ENCODE measurements around the gene PTCH1. TPM values are rescaled to one million over a fixed set of nuclear protein-coding genes. Genes with fewer than 3 reads are reported as not detected.

The PTCH1 gene
- total and polyA plus RNA-seq, 2 donors (not counting 1 experiment from before 2014, with no cell fraction given): 3.5 to 13.8 TPM

- Histone ChIP-seq H3K27me3 (replicated peaks in 1 of 4; ENCODE audit: control extremely low read depth in 1 of 4, control insufficient read depth in 3 of 4, insufficient read depth in 4 of 4, low read length in 3 of 4) (no peaks in the 10 kb centered on the region), H2AFZ (ENCODE audit: insufficient read depth, low read depth, low read length, poor library complexity, severe bottlenecking) (no peak overlapping the region), H3K9ac (ENCODE audit: low read length) (no peak overlapping the region), H3K4me3 (ENCODE audit: control extremely low read depth in 1 of 5, extremely low read depth in 1 of 5, insufficient read depth in 1 of 5, low read depth in 2 of 5, low read length in 4 of 5) (no peak overlapping the region), H4K20me1 (ENCODE audit: control insufficient read depth, insufficient read depth, low read length, poor library complexity, severe bottlenecking) (no peaks in the 10 kb centered on the region), H3K36me3 (replicated peaks in 1 of 2; ENCODE audit: control extremely low read depth in 1 of 2, control insufficient read depth in 1 of 2, extremely low read depth in 1 of 2, insufficient read depth in 2 of 2, low read length in 1 of 2) (no peaks in the 10 kb centered on the region), H3K4me2 (replicated peaks; ENCODE audit: low read depth, low read length, poor library complexity, severe bottlenecking) (no peak overlapping the region), H3K9me3 (ENCODE audit: control extremely low read depth in 1 of 3, control insufficient read depth in 2 of 3, insufficient read depth in 1 of 3, low read length in 2 of 3) (no peaks in the 10 kb centered on the region), H3K4me1 (ENCODE audit: control insufficient read depth in 2 of 2, insufficient read depth in 2 of 2, low read length in 2 of 2) (no peaks in the 10 kb centered on the region), H3K27ac (ENCODE audit: low read length in 2 of 2) (no peak overlapping the region), H3K79me2 (ENCODE audit: control insufficient read depth, insufficient read depth, low read length) (no peaks in the 10 kb centered on the region)
- WGBS (ENCODE audit: insufficient coverage): 90% methylated on average over 2 of the region's 2 CpGs
- H3K27ac Mint-ChIP-seq: no peak overlapping the region
- intact Hi-C loops (cut with micrococcal nuclease): no loop called here
- H3K9me3 Mint-ChIP-seq (ENCODE audit: insufficient read depth): no peaks in the 10 kb centered on the region
- no peaks in the 10 kb centered on the region for H3K4me1 Mint-ChIP-seq
- POLR2A ChIA-PET: no interaction called here
- no peak overlapping the region for H3K4me3 Mint-ChIP-seq
- TF ChIP-seq EZH2 (IDR thresholded peaks at IDR 0.05; ENCODE audit: borderline replicate concordance, insufficient read depth, low read depth, low read length, poor library complexity, severe bottlenecking): no peak
- no peak for TF ChIP-seq CTCF (IDR thresholded peaks at IDR 0.05)
- CTCF ChIA-PET: no interaction called here
- DNase-seq (no peak), ATAC-seq (ENCODE audit: low read depth) (no peak)
- H3K27me3 Mint-ChIP-seq: peaks cover 16% of the 10 kb centered on the region
These were observed 35.8 kb downstream of the PTCH1 start for GRCh38 chr9:95481000-95481399.

- no peak for TF ChIP-seq EZH2 (IDR thresholded peaks at IDR 0.05; ENCODE audit: borderline replicate concordance, insufficient read depth, low read depth, low read length, poor library complexity, severe bottlenecking)
- TF ChIP-seq CTCF (IDR thresholded peaks at IDR 0.05): no peak
- CTCF ChIA-PET: no interaction called here
- Mint-ChIP-seq H3K27ac (no peak overlapping the region), H3K4me1 (no peaks in the 10 kb centered on the region), H3K4me3 (no peak overlapping the region), H3K9me3 (ENCODE audit: insufficient read depth) (no peaks in the 10 kb centered on the region), H3K27me3 (peaks cover 18% of the 10 kb centered on the region)
- 100% methylated on average over 8 of the region's 12 CpGs for WGBS (ENCODE audit: insufficient coverage)
- Histone ChIP-seq H3K4me2 (replicated peaks; ENCODE audit: low read depth, low read length, poor library complexity, severe bottlenecking) (no peak overlapping the region), H3K4me3 (ENCODE audit: control extremely low read depth in 1 of 5, extremely low read depth in 1 of 5, insufficient read depth in 1 of 5, low read depth in 2 of 5, low read length in 4 of 5) (no peak overlapping the region), H3K4me1 (ENCODE audit: control insufficient read depth in 2 of 2, insufficient read depth in 2 of 2, low read length in 2 of 2) (no peaks in the 10 kb centered on the region), H2AFZ (ENCODE audit: insufficient read depth, low read depth, low read length, poor library complexity, severe bottlenecking) (no peak overlapping the region), H3K9ac (ENCODE audit: low read length) (no peak overlapping the region), H3K27me3 (replicated peaks in 1 of 4; ENCODE audit: control extremely low read depth in 1 of 4, control insufficient read depth in 3 of 4, insufficient read depth in 4 of 4, low read length in 3 of 4) (no peaks in the 10 kb centered on the region), H3K9me3 (ENCODE audit: control extremely low read depth in 1 of 3, control insufficient read depth in 2 of 3, insufficient read depth in 1 of 3, low read length in 2 of 3) (no peaks in the 10 kb centered on the region), H3K36me3 (replicated peaks in 1 of 2; ENCODE audit: control extremely low read depth in 1 of 2, control insufficient read depth in 1 of 2, extremely low read depth in 1 of 2, insufficient read depth in 2 of 2, low read length in 1 of 2) (no peaks in the 10 kb centered on the region), H4K20me1 (ENCODE audit: control insufficient read depth, insufficient read depth, low read length, poor library complexity, severe bottlenecking) (no peaks in the 10 kb centered on the region), H3K79me2 (ENCODE audit: control insufficient read depth, insufficient read depth, low read length) (no peaks in the 10 kb centered on the region), H3K27ac (ENCODE audit: low read length in 2 of 2) (no peak overlapping the region)
- intact Hi-C loops (cut with micrococcal nuclease): no loop called here
- DNase-seq (no peak), ATAC-seq (ENCODE audit: low read depth) (no peak)
- POLR2A ChIA-PET: no interaction called here
These were observed 36.4 kb downstream of the PTCH1 start for GRCh38 chr9:95480346-95480745.

Data from B cell (primary cell).